GM12878 (cell line): Measurements from ENCODE around the gene ZNF618. TPM values are rescaled to one million over a fixed set of nuclear protein-coding genes. Genes with fewer than 3 reads are reported as not detected.

Experiments used
- ATAC-seq: fragments of 200-7000 bp; cut with Tn5 transposase; 3 replicates; pipeline ENCODE4 v1.9.1; 2020; ENCODE audit warnings: mild to moderate bottlenecking, moderate library complexity
- BruUV-seq: library from RNA; stranded (reverse); fragments of 400-500 nt; replicated peaks from 2 replicates; lab custom pipeline; 2021; lab: Mats Ljungman, UMichigan
- CTCF ChIA-PET: fragments of 300-600 bp; sonication (Branson Sonifier 250); formaldehyde crosslinking; extraction: SDS; loops from one replicate; lab custom pipeline; 2021; ENCODE audit warnings: inconsistent platforms; lab: Yijun Ruan, JAX
- POLR2A ChIA-PET: fragments of 350-600 bp; formaldehyde crosslinking; extraction: SDS; loops from one replicate; lab custom pipeline; 2021; ENCODE audit warnings: inconsistent platforms; lab: Charles Lee
- RAD21 ChIA-PET: fragments of 300-600 bp; sonication (Branson Sonifier 250); formaldehyde crosslinking; loops from one replicate; lab custom pipeline; 2023; ENCODE audit warnings: antibody characterized with exemption; ENCODE audit not compliant: unreplicated experiment; lab: Charles Lee
- SMC1A ChIA-PET: fragments of 300-600 bp; sonication (Branson Sonifier 250); formaldehyde crosslinking; loops from one replicate; lab custom pipeline; 2023; ENCODE audit not compliant: unreplicated experiment, uncharacterized antibody; lab: Charles Lee
- DNase-seq: peaks from one replicate; pipeline ENCODE4 v3.0.0-alpha.2; 2011; ENCODE audit warnings: low read depth, low spot score
- FAIRE-seq: peaks from 3 replicates; lab custom pipeline; 2011; peaks lifted over from hg19 to GRCh38; lab: Jason Lieb, UNC
- H2AFZ ChIP-seq: 2 replicates; pipeline ENCODE4 v1.6.0; 2011; ENCODE audit warnings: low read depth, low read length, control low read depth; ENCODE audit not compliant: control insufficient read depth
- H3K27ac ChIP-seq: 2 replicates; pipeline ENCODE4 v1.5.1; 2011; ENCODE audit warnings: control low read depth; ENCODE audit not compliant: control insufficient read depth, insufficient read depth
- H3K27me3 ChIP-seq, 2 experiments: replicated peaks in 1 of 2; 2 replicates each; pipeline versions ENCODE4 v1.6.0 to v1.6.1; 2011; ENCODE audit warnings: low read length in 1 of 2; ENCODE audit not compliant: control insufficient read depth in 2 of 2, insufficient read depth in 2 of 2
- H3K36me3 ChIP-seq, 2 experiments: 2 replicates each; pipeline ENCODE4 v1.5.1; 2011; ENCODE audit warnings: low read length in 1 of 2; ENCODE audit not compliant: control insufficient read depth in 2 of 2, insufficient read depth in 2 of 2
- H3K4me1 ChIP-seq: 2 replicates; pipeline ENCODE4 v1.6.1; 2011; ENCODE audit warnings: mild to moderate bottlenecking, low read length, moderate library complexity, mixed read lengths; ENCODE audit not compliant: control insufficient read depth, insufficient read depth
- H3K4me2 ChIP-seq: 2 replicates; pipeline ENCODE4 v1.6.0; 2011; ENCODE audit warnings: control low read depth; ENCODE audit not compliant: control insufficient read depth, insufficient read depth
- H3K4me3 ChIP-seq: fragments of 200-600 bp; sonication (generic); 2 replicates; pipeline ENCODE4 v1.5.1; 2016
- H3K79me2 ChIP-seq: 2 replicates; pipeline ENCODE4 v1.6.0; 2011; ENCODE audit warnings: low read length; ENCODE audit not compliant: control insufficient read depth, insufficient read depth
- H3K9ac ChIP-seq: 2 replicates; pipeline ENCODE4 v1.8.0; 2011; ENCODE audit warnings: low read length, control low read depth, mixed read lengths; ENCODE audit not compliant: control insufficient read depth, insufficient read depth
- H3K9me3 ChIP-seq: replicated peaks from 3 replicates; pipeline ENCODE4 v1.5.1; 2011; ENCODE audit warnings: mild to moderate bottlenecking, low read length; ENCODE audit not compliant: control insufficient read depth, insufficient read depth
- H4K20me1 ChIP-seq: 2 replicates; pipeline ENCODE4 v1.6.0; 2011; ENCODE audit not compliant: control insufficient read depth, insufficient read depth
- HCFC1 ChIP-seq: fragments of 150-350 bp; IDR thresholded peaks from 2 replicates; pipeline ENCODE4 v1.6.1; 2014; ENCODE audit warnings: low read length
- MTA3 ChIP-seq: IDR thresholded peaks from 2 replicates; pipeline ENCODE4 v1.6.1; 2012; ENCODE audit warnings: low read length, inconsistent platforms, borderline replicate concordance
- MYC ChIP-seq: IDR thresholded peaks from 2 replicates; pipeline ENCODE4 v1.6.1; 2011; ENCODE audit warnings: mild to moderate bottlenecking, low read length, moderate library complexity, inconsistent platforms; ENCODE audit not compliant: insufficient read depth, insufficient replicate concordance, insufficient read length, severe bottlenecking
- NFYA ChIP-seq: IDR thresholded peaks from 2 replicates; pipeline ENCODE4 v1.6.1; 2011; ENCODE audit warnings: low read depth, mild to moderate bottlenecking, low read length, improper control_type of control experiment, borderline replicate concordance
- PAX8 ChIP-seq: fragments of 450-650 bp; IDR thresholded peaks from 2 replicates; pipeline ENCODE4 v1.6.1; 2017; ENCODE audit warnings: mild to moderate bottlenecking, moderate library complexity
- RCOR1 ChIP-seq: conservative IDR thresholded peaks from 2 replicates; pipeline ENCODE4 v1.6.1; 2012; ENCODE audit warnings: low read depth, low read length, improper control_type of control experiment
- SMAD1 ChIP-seq: fragments of 450-650 bp; IDR thresholded peaks from 2 replicates; pipeline ENCODE4 v1.6.1; 2018; ENCODE audit warnings: mild to moderate bottlenecking, low read depth; ENCODE audit not compliant: partially characterized antibody
- SRF ChIP-seq, 2 experiments: IDR thresholded peaks; 2 replicates each; pipeline ENCODE4 v1.6.1; 2011; ENCODE audit warnings: low read depth in 2 of 2, low read length in 2 of 2, mild to moderate bottlenecking in 1 of 2, moderate library complexity in 1 of 2
- ZBED1 ChIP-seq: IDR thresholded peaks from 2 replicates; pipeline ENCODE4 v1.6.1; 2016; ENCODE audit warnings: borderline replicate concordance
- WGBS: methylation state at CpG from one replicate; pipeline ENCODE4 v1.1.6; 2016; ENCODE audit warnings: low lambda C conversion rate; ENCODE audit not compliant: insufficient replicate concordance, insufficient coverage; ENCODE audit errors: missing lambda C conversion rate; 5-methylcytosine and 5-hydroxymethylcytosine counted together
- in situ Hi-C: fragments of 300-500 bp; cut with MboI; formaldehyde crosslinking; loops from 9 replicates; pipeline ENCODE4 v1.14.3; 2018; ENCODE audit warnings: mixed read lengths
- intact Hi-C: fragments of 100-400 bp; cut with micrococcal nuclease; formaldehyde crosslinking; loops from one replicate; pipeline ENCODE4 v1.14.2; 2022; ENCODE audit not compliant: unreplicated experiment
- polyA plus RNA-seq, 11 experiments: library from polyadenylated mRNA; depleted of rRNA in 4 of 11; unstranded in 6 of 11; stranded (reverse) in 5 of 11; fragments of >200 nt; fragmentation: Nextera tagmentation in 4 of 11; fragmentation: Illumina TruSeq in 1 of 11; extraction: Ambion mirVana in 4 of 11; extraction: Trizol in 1 of 11; gene quantifications; 1 replicate in 1 of 11; 2 replicates in 10 of 11; pipeline versions ENCODE4 v1.2.1 to v1.2.3, GENCODE V29; 2011 to 2016; ENCODE audit warnings: inconsistent platforms in 2 of 11, missing spikeins in 2 of 11, low read depth in 1 of 11
- total RNA-seq, 4 experiments: library from RNA; depleted of rRNA in 3 of 4; stranded (reverse); fragments of >200 nt in 3 of 4; fragmentation: Illumina TruSeq in 1 of 4; extraction: Trizol in 1 of 4; gene quantifications; 2 replicates each; pipeline versions ENCODE4 v1.2.1 to v1.2.3, GENCODE V29; 2013 to 2021
- TF ChIP-seq, protein P1 (sequence below), 3 experiments: IDR thresholded peaks in 2 of 3; conservative IDR thresholded peaks in 1 of 3; 2 replicates each; pipeline ENCODE4 v1.5.1; 2011; ENCODE audit warnings: low read depth in 3 of 3, low read length in 3 of 3, mild to moderate bottlenecking in 3 of 3, control low read depth in 2 of 3, moderate library complexity in 2 of 3, inconsistent platforms in 1 of 3, mixed read lengths in 1 of 3; ENCODE audit not compliant: control insufficient read depth in 2 of 3, insufficient read depth in 1 of 3; ENCODE audit errors: extremely low read depth in 1 of 3
- TF ChIP-seq, protein P2 (sequence below): IDR thresholded peaks from 2 replicates; pipeline ENCODE4 v1.6.1; 2012; ENCODE audit warnings: low read depth, low read length, improper control_type of control experiment

ZNF618 gene
- total and polyA plus RNA-seq, 10 of the 15 experiments (the other 5 are each of a cell fraction or from before 2014, with no cell fraction given): 0.01 to 0.24 (median 0.06) TPM; not detected in 2

DNA sequence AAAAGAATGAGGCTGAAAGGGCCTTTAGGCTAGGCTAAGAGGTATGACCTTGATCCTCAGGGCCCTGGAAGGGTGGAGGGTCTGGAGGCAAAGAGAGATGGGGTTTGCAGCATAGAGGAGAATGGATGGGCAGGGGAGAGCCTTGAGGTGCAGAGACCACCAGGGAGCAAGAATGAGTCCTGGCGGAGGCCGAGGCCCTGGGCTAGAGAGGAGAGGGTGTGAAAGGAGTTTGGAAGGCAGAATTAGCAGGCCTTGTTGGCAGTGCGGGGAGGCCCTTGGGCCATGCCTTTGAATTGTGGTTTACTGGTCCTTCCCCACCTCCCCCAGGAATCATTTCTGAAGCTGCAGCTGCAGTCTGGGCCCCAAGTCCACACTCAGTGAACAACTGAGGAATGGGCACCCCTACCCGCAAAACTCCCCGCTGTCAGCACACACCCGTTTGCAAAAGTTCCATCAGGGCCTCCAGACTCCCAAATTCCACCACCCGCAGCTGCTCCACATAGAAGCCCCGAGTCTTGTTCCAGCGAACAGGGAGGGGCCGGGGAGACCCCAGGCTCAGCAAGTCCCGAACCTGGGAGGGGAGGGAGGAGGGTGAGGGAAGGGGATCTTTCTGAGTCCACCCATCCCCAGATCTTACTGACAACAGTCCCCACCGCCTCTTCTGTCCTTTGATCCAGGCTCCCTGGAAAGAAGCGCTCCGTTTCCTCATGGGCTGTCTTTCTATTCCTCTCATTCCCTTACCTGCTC is 220.9 kb downstream of the ZNF618 start:
- BruUV-seq: no TSS peak
- no peaks in the 10 kb centered on the region for H3K9me3 ChIP-seq
- intact Hi-C loops (no loop called here), in situ Hi-C loops (loop anchor here (25.0 kb wide), 1 partner anchor 190 kb away; no protein-coding TSS in a partner anchor)
- ChIA-PET CTCF (interaction anchor here (0.6 to 4.0 kb wide), 2 partner anchors 14 to 1860 kb away, joined by 3 to 19 read pairs; no protein-coding TSS in a partner anchor), POLR2A (no interaction called here), SMC1A (no interaction called here), RAD21 (no interaction called here)
- no peak overlapping the region for H3K4me2 ChIP-seq
- H4K20me1 ChIP-seq: no peaks in the 10 kb centered on the region
- no peak overlapping the region for H3K4me3 ChIP-seq
- no peak overlapping the region for H2AFZ ChIP-seq
- ATAC-seq (no peak), DNase-seq (no peak), FAIRE-seq (no peak)
- H3K27ac ChIP-seq: no peak overlapping the region
- WGBS: 65% methylated on average over 12 of the region's 14 CpGs
- no peaks in the 10 kb centered on the region for H3K4me1 ChIP-seq
- no peak overlapping the region for H3K9ac ChIP-seq
- H3K27me3 ChIP-seq: no peaks in the 10 kb centered on the region; a peak in 2 of 4 replicates
- no peak for TF ChIP-seq MYC
- no peaks in the 10 kb centered on the region for H3K36me3 ChIP-seq
- no peaks in the 10 kb centered on the region for H3K79me2 ChIP-seq

DNA sequence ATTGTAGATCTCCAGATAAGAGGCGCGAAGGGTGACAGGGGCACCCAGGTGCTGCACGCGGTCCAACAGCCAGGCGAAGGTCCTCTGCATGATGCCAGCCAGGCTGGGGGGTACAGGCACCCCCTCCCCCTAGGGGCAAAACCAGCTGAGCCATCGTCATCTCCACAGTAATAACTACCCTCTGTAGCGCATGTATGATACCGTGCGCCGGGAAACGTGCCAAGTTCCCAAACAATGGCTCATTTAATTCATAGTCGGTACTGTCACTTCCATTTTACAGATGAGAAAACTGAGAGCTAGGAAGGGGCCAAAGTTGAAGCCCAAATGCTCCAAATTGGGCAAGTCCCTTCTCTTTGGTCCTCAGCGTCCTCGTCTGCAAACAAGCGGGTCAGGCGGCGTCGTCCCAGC is 221.5 kb downstream of the ZNF618 start:
- TF ChIP-seq, protein P1, sequence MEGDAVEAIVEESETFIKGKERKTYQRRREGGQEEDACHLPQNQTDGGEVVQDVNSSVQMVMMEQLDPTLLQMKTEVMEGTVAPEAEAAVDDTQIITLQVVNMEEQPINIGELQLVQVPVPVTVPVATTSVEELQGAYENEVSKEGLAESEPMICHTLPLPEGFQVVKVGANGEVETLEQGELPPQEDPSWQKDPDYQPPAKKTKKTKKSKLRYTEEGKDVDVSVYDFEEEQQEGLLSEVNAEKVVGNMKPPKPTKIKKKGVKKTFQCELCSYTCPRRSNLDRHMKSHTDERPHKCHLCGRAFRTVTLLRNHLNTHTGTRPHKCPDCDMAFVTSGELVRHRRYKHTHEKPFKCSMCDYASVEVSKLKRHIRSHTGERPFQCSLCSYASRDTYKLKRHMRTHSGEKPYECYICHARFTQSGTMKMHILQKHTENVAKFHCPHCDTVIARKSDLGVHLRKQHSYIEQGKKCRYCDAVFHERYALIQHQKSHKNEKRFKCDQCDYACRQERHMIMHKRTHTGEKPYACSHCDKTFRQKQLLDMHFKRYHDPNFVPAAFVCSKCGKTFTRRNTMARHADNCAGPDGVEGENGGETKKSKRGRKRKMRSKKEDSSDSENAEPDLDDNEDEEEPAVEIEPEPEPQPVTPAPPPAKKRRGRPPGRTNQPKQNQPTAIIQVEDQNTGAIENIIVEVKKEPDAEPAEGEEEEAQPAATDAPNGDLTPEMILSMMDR (IDR thresholded peaks at IDR 0.05 in 2 of 3, conservative IDR thresholded peaks at IDR 0.05 in 1 of 3; ENCODE audit: control insufficient read depth in 2 of 3, extremely low read depth in 1 of 3, insufficient read depth in 1 of 3, low read depth in 3 of 3, low read length in 3 of 3): no peak
- TF ChIP-seq, protein P2, sequence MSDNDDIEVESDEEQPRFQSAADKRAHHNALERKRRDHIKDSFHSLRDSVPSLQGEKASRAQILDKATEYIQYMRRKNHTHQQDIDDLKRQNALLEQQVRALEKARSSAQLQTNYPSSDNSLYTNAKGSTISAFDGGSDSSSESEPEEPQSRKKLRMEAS: no peak
- TF ChIP-seq NFYA: no peak
- no peak for TF ChIP-seq ZBED1
- no peak for TF ChIP-seq RCOR1
- no peak for TF ChIP-seq MTA3
- no peak for TF ChIP-seq HCFC1
- no peak for TF ChIP-seq SMAD1
- no peak for TF ChIP-seq PAX8
- no peak for TF ChIP-seq SRF (IDR thresholded peaks at IDR 0.05; ENCODE audit: low read depth in 2 of 2, low read length in 2 of 2)
- no peak for FAIRE-seq
- POLR2A ChIA-PET: no interaction called here
- CTCF ChIA-PET: no interaction called here
- intact Hi-C loops: no loop called here
- H3K27ac ChIP-seq: no peak overlapping the region
- no peaks in the 10 kb centered on the region; a peak in 2 of 4 replicates for H3K27me3 ChIP-seq
- RAD21 ChIA-PET: no interaction called here
- no peak overlapping the region for H3K4me3 ChIP-seq
- ATAC-seq: no peak
- WGBS: 67% methylated on average over 18 of the region's 18 CpGs
- H3K9me3 ChIP-seq: no peaks in the 10 kb centered on the region
- BruUV-seq: no TSS peak
- no peaks in the 10 kb centered on the region for H3K36me3 ChIP-seq
- no peaks in the 10 kb centered on the region for H3K4me1 ChIP-seq
- H3K4me2 ChIP-seq: no peak overlapping the region
- SMC1A ChIA-PET: no interaction called here
- DNase-seq: no peak
- H4K20me1 ChIP-seq: no peaks in the 10 kb centered on the region
- in situ Hi-C loops: loop anchor here (25.0 kb wide), 1 partner anchor 190 kb away; no protein-coding TSS in a partner anchor
- no peak overlapping the region for H3K9ac ChIP-seq
- no peaks in the 10 kb centered on the region for H3K79me2 ChIP-seq
- H2AFZ ChIP-seq: no peak overlapping the region
